HepG2 (cell line): ENCODE data around the gene BMP2K. TPM values are rescaled to one million over a fixed set of nuclear protein-coding genes. Genes with fewer than 3 reads are reported as not detected.

ENCODE experiments used
- ARNT2 ChIP-seq: sonication (generic); formaldehyde crosslinking; IDR thresholded peaks from 2 replicates; pipeline ENCODE4 v1.8.0; 2022; ENCODE audit warnings: mild to moderate bottlenecking, low read depth, missing genetic modification reagents, moderate library complexity
- CCAR2 ChIP-seq: fragments of 200-400 bp; formaldehyde crosslinking; optimal IDR thresholded peaks from 2 replicates; pipeline ENCODE3; 2018; ENCODE audit warnings: low read depth, mild to moderate bottlenecking, low read length, moderate library complexity
- DR1 ChIP-seq: sonication (generic); formaldehyde crosslinking; IDR thresholded peaks from 2 replicates; pipeline ENCODE4 v1.8.0; 2021; ENCODE audit warnings: mild to moderate bottlenecking, missing genetic modification reagents, inconsistent platforms
- GTF3A ChIP-seq: sonication (generic); formaldehyde crosslinking; conservative IDR thresholded peaks from 2 replicates; pipeline ENCODE4 v1.4.0; 2020; ENCODE audit warnings: mild to moderate bottlenecking, missing genetic modification reagents
- HDAC6 ChIP-seq: fragments of 200-600 bp; sonication (generic); IDR thresholded peaks from 2 replicates; pipeline ENCODE4 v1.7.0; 2017; ENCODE audit warnings: mild to moderate bottlenecking, antibody characterized with exemption, low read length, low read depth
- KMT2B ChIP-seq: IDR thresholded peaks from 2 replicates; pipeline ENCODE4 v1.6.1; 2016; ENCODE audit warnings: missing genetic modification reagents, missing compliant biosample characterization
- LCORL ChIP-seq, 2 experiments: fragments of 450-650 bp in 1 of 2; sonication (generic) in 1 of 2; formaldehyde crosslinking in 1 of 2; IDR thresholded peaks; 2 replicates each; pipeline versions ENCODE4 v1.5.0 to v1.6.1; 2017 to 2020; ENCODE audit warnings: antibody characterized with exemption in 1 of 2, missing genetic modification reagents in 1 of 2
- MIER3 ChIP-seq: IDR thresholded peaks from 2 replicates; pipeline ENCODE4 v1.6.1; 2016; ENCODE audit warnings: missing compliant biosample characterization, borderline replicate concordance
- MXD4 ChIP-seq: IDR thresholded peaks from 2 replicates; pipeline ENCODE4 v1.6.1; 2016; ENCODE audit warnings: mild to moderate bottlenecking, missing biosample characterization, missing genetic modification reagents
- MXI1 ChIP-seq: IDR thresholded peaks from 3 replicates; pipeline ENCODE4 v1.6.1; 2012; ENCODE audit warnings: low read depth, low read length, inconsistent platforms, borderline replicate concordance
- PHF8 ChIP-seq: sonication (generic); formaldehyde crosslinking; IDR thresholded peaks from 2 replicates; pipeline ENCODE4 v1.5.0; 2020; ENCODE audit warnings: missing genetic modification reagents
- POLR2A ChIP-seq, 2 experiments: IDR thresholded peaks; 2 replicates each; pipeline ENCODE4 v1.6.1; 2011; ENCODE audit warnings: low read depth in 2 of 2, low read length in 2 of 2, mild to moderate bottlenecking in 1 of 2, moderate library complexity in 1 of 2; ENCODE audit not compliant: insufficient read depth in 1 of 2
- PTBP1 ChIP-seq: fragments of 200-400 bp; formaldehyde crosslinking; IDR thresholded peaks from 2 replicates; pipeline ENCODE4 v1.6.1; 2018; ENCODE audit warnings: low read length, low read depth; ENCODE audit not compliant: poor library complexity, severe bottlenecking
- RAD21 ChIP-seq: fragments of 450-650 bp; formaldehyde crosslinking; IDR thresholded peaks from 2 replicates; pipeline ENCODE4 v1.5.0; 2020; ENCODE audit warnings: mild to moderate bottlenecking
- RBM22 ChIP-seq: fragments of 200-400 bp; formaldehyde crosslinking; optimal IDR thresholded peaks from 2 replicates; pipeline ENCODE3; 2017; ENCODE audit warnings: mild to moderate bottlenecking, low read length, moderate library complexity
- SIN3A ChIP-seq: IDR thresholded peaks from 2 replicates; pipeline ENCODE4 v1.6.1; 2011; ENCODE audit warnings: low read depth, mild to moderate bottlenecking, control low read depth, low read length, borderline replicate concordance
- SP5 ChIP-seq: IDR thresholded peaks from 2 replicates; pipeline ENCODE4 v1.6.1; 2016; ENCODE audit warnings: low read depth, borderline replicate concordance
- ZNF432 ChIP-seq: sonication (generic); formaldehyde crosslinking; IDR thresholded peaks from 2 replicates; pipeline ENCODE4 v1.5.0; 2020; ENCODE audit warnings: missing genetic modification reagents, mild to moderate bottlenecking, borderline replicate concordance
- ZNF83 ChIP-seq: sonication (generic); formaldehyde crosslinking; IDR thresholded peaks from 2 replicates; pipeline ENCODE4 v1.4.0; 2020; ENCODE audit warnings: missing genetic modification reagents, mild to moderate bottlenecking, borderline replicate concordance
- ZSCAN21 ChIP-seq: sonication (generic); formaldehyde crosslinking; IDR thresholded peaks from 2 replicates; pipeline ENCODE4 v1.8.0; 2022; ENCODE audit warnings: mild to moderate bottlenecking, missing genetic modification reagents, moderate library complexity, borderline replicate concordance
- polyA plus RNA-seq, 8 experiments: library from polyadenylated mRNA; depleted of rRNA in 3 of 8; stranded (reverse) in 7 of 8; unstranded in 1 of 8; fragments of >200 nt; fragmentation: Illumina TruSeq in 4 of 8; extraction: Trizol in 4 of 8; gene quantifications; 2 replicates each; pipeline versions ENCODE4 v1.2.1 to v1.2.3, GENCODE V29; 2011 to 2016; ENCODE audit warnings: low read depth in 4 of 8, missing spikeins in 1 of 8, mixed read lengths in 1 of 8; ENCODE audit not compliant: insufficient read depth in 1 of 8
- total RNA-seq, 5 experiments: library from RNA; depleted of rRNA; stranded (reverse); fragments of >200 nt; fragmentation: Illumina TruSeq; extraction: Trizol; gene quantifications; 2 replicates each; pipeline ENCODE4 v1.2.3, GENCODE V29; 2016; ENCODE audit warnings: low read depth in 1 of 5
- TF ChIP-seq, protein P1 (sequence below): sonication (generic); formaldehyde crosslinking; IDR thresholded peaks from 2 replicates; pipeline ENCODE4 v1.4.0; 2020; ENCODE audit warnings: missing genetic modification reagents
- TF ChIP-seq, protein P2 (sequence below): sonication (generic); formaldehyde crosslinking; IDR thresholded peaks from 2 replicates; pipeline ENCODE4 v1.4.0; 2020; ENCODE audit warnings: missing genetic modification reagents
- TF ChIP-seq, protein P3 (sequence below): sonication (generic); formaldehyde crosslinking; conservative IDR thresholded peaks from 2 replicates; pipeline ENCODE4 v1.4.0; 2020; ENCODE audit warnings: missing genetic modification reagents
- TF ChIP-seq, protein P4 (sequence below): sonication (generic); formaldehyde crosslinking; IDR thresholded peaks from 2 replicates; pipeline ENCODE4 v1.4.0; 2020; ENCODE audit warnings: missing genetic modification reagents; ENCODE audit errors: not compliant biosample characterization

BMP2K gene
- total and polyA plus RNA-seq, 2 of the 13 experiments (the other 11 are each of a cell fraction or from before 2014, with no cell fraction given), result 8.6 to 15.2 TPM

DNA sequence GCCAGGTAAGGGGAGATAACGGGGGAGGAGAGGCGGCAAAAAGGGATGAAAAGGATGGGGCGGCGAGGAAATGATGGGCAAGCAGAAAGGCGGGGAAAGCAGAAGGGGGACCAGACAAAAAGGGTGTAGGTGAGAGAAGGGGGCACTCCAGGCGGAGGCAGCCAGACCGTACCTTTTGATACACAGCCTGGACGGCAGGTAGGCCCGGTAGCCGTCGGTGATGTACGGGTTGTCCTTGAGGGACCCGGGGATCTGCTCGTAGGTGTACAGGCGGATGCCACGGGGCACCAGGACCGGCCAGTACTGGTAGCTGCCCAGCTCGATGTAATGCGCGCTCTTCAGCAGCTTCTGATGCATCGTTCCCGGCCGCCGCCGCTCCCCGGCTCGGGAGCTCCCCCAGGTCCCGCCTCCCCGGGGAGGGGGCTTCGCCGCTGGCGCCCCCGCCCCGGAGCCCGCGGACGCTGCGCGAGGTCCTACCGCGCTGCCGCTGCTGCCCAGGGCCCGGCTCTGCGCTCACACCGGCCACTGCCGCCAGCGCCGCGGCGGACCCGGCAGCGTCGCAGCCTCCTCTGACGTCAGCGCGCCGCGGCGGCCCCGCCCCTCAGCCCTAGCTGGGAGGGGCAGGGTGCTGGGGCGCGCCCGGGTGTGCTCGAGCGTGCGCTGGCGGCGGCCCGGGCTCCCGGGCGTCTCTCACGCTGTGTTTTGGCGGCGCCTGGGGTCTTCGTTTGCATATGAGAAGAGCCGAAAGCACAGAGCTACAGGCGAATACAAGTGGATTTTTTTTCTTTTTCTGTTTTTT, 162.9 kb downstream of the BMP2K start, which contains the start of gene PAQR3 (continued):
- no peak for TF ChIP-seq PTBP1
- no peak for TF ChIP-seq ARNT2 (CRISPR knock-in tag)
- TF ChIP-seq, protein P1, sequence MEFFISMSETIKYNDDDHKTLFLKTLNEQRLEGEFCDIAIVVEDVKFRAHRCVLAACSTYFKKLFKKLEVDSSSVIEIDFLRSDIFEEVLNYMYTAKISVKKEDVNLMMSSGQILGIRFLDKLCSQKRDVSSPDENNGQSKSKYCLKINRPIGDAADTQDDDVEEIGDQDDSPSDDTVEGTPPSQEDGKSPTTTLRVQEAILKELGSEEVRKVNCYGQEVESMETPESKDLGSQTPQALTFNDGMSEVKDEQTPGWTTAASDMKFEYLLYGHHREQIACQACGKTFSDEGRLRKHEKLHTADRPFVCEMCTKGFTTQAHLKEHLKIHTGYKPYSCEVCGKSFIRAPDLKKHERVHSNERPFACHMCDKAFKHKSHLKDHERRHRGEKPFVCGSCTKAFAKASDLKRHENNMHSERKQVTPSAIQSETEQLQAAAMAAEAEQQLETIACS (CRISPR knock-in tag), result 0 out of 2 replicates have a peak, but pooled peaks have one; percentile 55
- no peak for TF ChIP-seq ZNF432 (CRISPR knock-in tag)
- no peak for TF ChIP-seq GTF3A
- TF ChIP-seq DR1 (CRISPR knock-in tag), result no peak
- TF ChIP-seq HDAC6, result no peak
- TF ChIP-seq, protein P2, sequence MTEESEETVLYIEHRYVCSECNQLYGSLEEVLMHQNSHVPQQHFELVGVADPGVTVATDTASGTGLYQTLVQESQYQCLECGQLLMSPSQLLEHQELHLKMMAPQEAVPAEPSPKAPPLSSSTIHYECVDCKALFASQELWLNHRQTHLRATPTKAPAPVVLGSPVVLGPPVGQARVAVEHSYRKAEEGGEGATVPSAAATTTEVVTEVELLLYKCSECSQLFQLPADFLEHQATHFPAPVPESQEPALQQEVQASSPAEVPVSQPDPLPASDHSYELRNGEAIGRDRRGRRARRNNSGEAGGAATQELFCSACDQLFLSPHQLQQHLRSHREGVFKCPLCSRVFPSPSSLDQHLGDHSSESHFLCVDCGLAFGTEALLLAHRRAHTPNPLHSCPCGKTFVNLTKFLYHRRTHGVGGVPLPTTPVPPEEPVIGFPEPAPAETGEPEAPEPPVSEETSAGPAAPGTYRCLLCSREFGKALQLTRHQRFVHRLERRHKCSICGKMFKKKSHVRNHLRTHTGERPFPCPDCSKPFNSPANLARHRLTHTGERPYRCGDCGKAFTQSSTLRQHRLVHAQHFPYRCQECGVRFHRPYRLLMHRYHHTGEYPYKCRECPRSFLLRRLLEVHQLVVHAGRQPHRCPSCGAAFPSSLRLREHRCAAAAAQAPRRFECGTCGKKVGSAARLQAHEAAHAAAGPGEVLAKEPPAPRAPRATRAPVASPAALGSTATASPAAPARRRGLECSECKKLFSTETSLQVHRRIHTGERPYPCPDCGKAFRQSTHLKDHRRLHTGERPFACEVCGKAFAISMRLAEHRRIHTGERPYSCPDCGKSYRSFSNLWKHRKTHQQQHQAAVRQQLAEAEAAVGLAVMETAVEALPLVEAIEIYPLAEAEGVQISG (CRISPR knock-in tag), result peak; percentile 85
- TF ChIP-seq ZSCAN21 (CRISPR knock-in tag), result no peak
- peak; percentile 12; the same call in 1 of the 2 replicates for TF ChIP-seq PHF8 (CRISPR knock-in tag)
- TF ChIP-seq RAD21 (CRISPR knock-in tag), result 0 out of 2 replicates have a peak, but pooled peaks have one; percentile 13
- no peak for TF ChIP-seq ZNF83 (CRISPR knock-in tag)
- no peak for TF ChIP-seq LCORL (IDR thresholded peaks at IDR 0.05)
- TF ChIP-seq LCORL (CRISPR knock-in tag; IDR thresholded peaks at IDR 0.05), result no peak
- TF ChIP-seq SP5 (CRISPR knock-in tag), result peak; percentile 68
- no peak; the same call in 1 of the 2 replicates for TF ChIP-seq KMT2B
- TF ChIP-seq, protein P3, sequence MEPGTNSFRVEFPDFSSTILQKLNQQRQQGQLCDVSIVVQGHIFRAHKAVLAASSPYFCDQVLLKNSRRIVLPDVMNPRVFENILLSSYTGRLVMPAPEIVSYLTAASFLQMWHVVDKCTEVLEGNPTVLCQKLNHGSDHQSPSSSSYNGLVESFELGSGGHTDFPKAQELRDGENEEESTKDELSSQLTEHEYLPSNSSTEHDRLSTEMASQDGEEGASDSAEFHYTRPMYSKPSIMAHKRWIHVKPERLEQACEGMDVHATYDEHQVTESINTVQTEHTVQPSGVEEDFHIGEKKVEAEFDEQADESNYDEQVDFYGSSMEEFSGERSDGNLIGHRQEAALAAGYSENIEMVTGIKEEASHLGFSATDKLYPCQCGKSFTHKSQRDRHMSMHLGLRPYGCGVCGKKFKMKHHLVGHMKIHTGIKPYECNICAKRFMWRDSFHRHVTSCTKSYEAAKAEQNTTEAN (CRISPR knock-in tag), result no peak
- TF ChIP-seq MXI1, result peak; percentile 63; the same call in 1 of the 3 replicates
- TF ChIP-seq, protein P4, sequence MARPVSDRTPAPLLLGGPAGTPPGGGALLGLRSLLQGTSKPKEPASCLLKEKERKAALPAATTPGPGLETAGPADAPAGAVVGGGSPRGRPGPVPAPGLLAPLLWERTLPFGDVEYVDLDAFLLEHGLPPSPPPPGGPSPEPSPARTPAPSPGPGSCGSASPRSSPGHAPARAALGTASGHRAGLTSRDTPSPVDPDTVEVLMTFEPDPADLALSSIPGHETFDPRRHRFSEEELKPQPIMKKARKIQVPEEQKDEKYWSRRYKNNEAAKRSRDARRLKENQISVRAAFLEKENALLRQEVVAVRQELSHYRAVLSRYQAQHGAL, result no peak
- no peak for TF ChIP-seq CCAR2
- no peak for TF ChIP-seq RBM22
- TF ChIP-seq SIN3A, result peak; percentile 59; the same call in 1 of the 2 replicates
- 0 out of 2 replicates have a peak, but pooled peaks have one; percentile 3 for TF ChIP-seq MXD4 (CRISPR knock-in tag)
- no peak for TF ChIP-seq MIER3 (CRISPR knock-in tag)
- peak; percentile 69 to 71 for TF ChIP-seq POLR2A (IDR thresholded peaks at IDR 0.05; ENCODE audit: insufficient read depth in 1 of 2, low read depth in 2 of 2, low read length in 2 of 2)
